ENCODE data around the gene OR10Z1. TPM values are rescaled to one million over a fixed set of nuclear protein-coding genes. Genes with fewer than 3 reads are reported as not detected.

Gene OR10Z1
- total RNA-seq: not detected
- polyA plus RNA-seq: not detected
- long read RNA-seq, donor 1: 0 reads
- long read RNA-seq, donor 2: 0 reads
- long read RNA-seq, donor 3: 0 reads

- no peak within 1 kb of the TSS for H3K27ac ChIP-seq
- H3K27me3 ChIP-seq: no peaks in the 10 kb centered on the region
- no peak within 1 kb of the TSS for H3K4me3 ChIP-seq
- no peaks in the 10 kb centered on the region for H3K9me3 ChIP-seq
- no peak for DNase-seq
- H3K4me1 ChIP-seq (ENCODE audit: insufficient read depth): no peaks in the 10 kb centered on the region
- intact Hi-C loops (cut with DNase I): no loop called here
- TF ChIP-seq EP300 (IDR thresholded peaks at IDR 0.05) (no peak), POLR2A (IDR thresholded peaks at IDR 0.05) (no peak), CTCF (IDR thresholded peaks at IDR 0.05) (no peak)
- H3K36me3 ChIP-seq: no peaks in the 10 kb centered on the region
- 74 to 81% (median 81%) methylated on average over 1 of the region's 1 CpG for WGBS, 3 donors
These were observed at the start of gene OR10Z1 for GRCh38 chr1:158604968-158605367. Gene OR10Z1 (plus strand): TSS chr1:158605268. CDS start chr1:158606439, 1,171 bp downstream.

GRCh38 chr1:158559696-158560095, 45.4 kb upstream of the OR10Z1 start:
- intact Hi-C loops (cut with DNase I): no loop called here
- H3K27ac ChIP-seq: no peak overlapping the region

GRCh38 chr1:158563853-158564252, 41.2 kb upstream of the OR10Z1 start:
- Histone ChIP-seq H3K36me3 (no peaks in the 10 kb centered on the region), H3K27ac (no peak overlapping the region), H3K4me3 (no peak overlapping the region), H3K27me3 (no peaks in the 10 kb centered on the region), H3K9me3 (no peaks in the 10 kb centered on the region), H3K4me1 (ENCODE audit: insufficient read depth) (no peaks in the 10 kb centered on the region)
- DNase-seq: no peak
- TF ChIP-seq EP300 (IDR thresholded peaks at IDR 0.05): no peak
- TF ChIP-seq CTCF (IDR thresholded peaks at IDR 0.05): no peak
- no peak for TF ChIP-seq POLR2A (IDR thresholded peaks at IDR 0.05)
- intact Hi-C loops (cut with DNase I): no loop called here
- 67 to 73% (median 72%) methylated on average over 2 of the region's 2 CpGs for WGBS, 3 donors

More at GRCh38 chr1:158559696-158560095, 45.4 kb upstream of the OR10Z1 start:
- WGBS, 3 donors: 14 to 29% (median 27%) methylated on average over 1 of the region's 1 CpG
- no peak for DNase-seq
- no peaks in the 10 kb centered on the region for H3K9me3 ChIP-seq
- no peaks in the 10 kb centered on the region for H3K4me1 ChIP-seq (ENCODE audit: insufficient read depth)
- no peaks in the 10 kb centered on the region for H3K36me3 ChIP-seq
- no peaks in the 10 kb centered on the region for H3K27me3 ChIP-seq
- no peak overlapping the region for H3K4me3 ChIP-seq
- TF ChIP-seq EP300 (IDR thresholded peaks at IDR 0.05) (no peak), CTCF (IDR thresholded peaks at IDR 0.05) (no peak), POLR2A (IDR thresholded peaks at IDR 0.05) (no peak)

- Histone ChIP-seq H3K4me1 (ENCODE audit: insufficient read depth) (no peaks in the 10 kb centered on the region), H3K27me3 (no peaks in the 10 kb centered on the region), H3K4me3 (no peak overlapping the region), H3K9me3 (no peaks in the 10 kb centered on the region), H3K27ac (no peak overlapping the region), H3K36me3 (no peaks in the 10 kb centered on the region)
- WGBS, 3 donors: 72 to 78% (median 76%) methylated on average over 2 of the region's 2 CpGs
- no peak for DNase-seq
- intact Hi-C loops (cut with DNase I): no loop called here
- no peak for TF ChIP-seq CTCF (IDR thresholded peaks at IDR 0.05)
These were observed 40.5 kb upstream of the OR10Z1 start for GRCh38 chr1:158564608-158565007.

Measured in ovary (tissue), 10 donors.